Thoracic aorta (tissue), 2 donors: ENCODE measurements around the gene EPHA4. TPM values are rescaled to one million over a fixed set of nuclear protein-coding genes. Genes with fewer than 3 reads are reported as not detected.

ENCODE experiments used
- ATAC-seq: fragments of 150-250 bp; one replicate; pipeline ENCODE4 v1.8.0; 2017; ENCODE audit warnings: low read depth; ENCODE audit not compliant: insufficient number of reproducible peaks, low FRiP score
- DNase-seq: peaks from one replicate; pipeline ENCODE4 v3.0.0-alpha.2; 2020; ENCODE audit warnings: low spot score
- H3K27ac ChIP-seq, 2 donors: fragments of 200-600 bp; sonication (generic); 1 replicate in 1 of 2; 2 replicates in 1 of 2; pipeline ENCODE4 v1.5.1; 2016; ENCODE audit warnings: mild to moderate bottlenecking in 2 of 2, moderate library complexity in 2 of 2
- H3K27me3 ChIP-seq: fragments of 200-600 bp; sonication (generic); replicated peaks from 2 replicates; pipeline ENCODE4 v1.6.0; 2016; ENCODE audit warnings: mild to moderate bottlenecking; ENCODE audit not compliant: insufficient read depth
- H3K36me3 ChIP-seq: fragments of 200-600 bp; sonication (generic); one replicate; pipeline ENCODE4 v1.5.1; 2016
- H3K4me1 ChIP-seq, 2 donors: fragments of 200-600 bp; sonication (generic); 1 replicate in 1 of 2; 2 replicates in 1 of 2; pipeline versions ENCODE4 v1.5.1 to v1.6.0; 2016; ENCODE audit warnings: low read depth in 2 of 2, mild to moderate bottlenecking in 1 of 2; ENCODE audit not compliant: control insufficient read depth in 1 of 2
- H3K4me3 ChIP-seq: fragments of 200-600 bp; sonication (generic); 2 replicates; pipeline ENCODE4 v1.5.1; 2016; ENCODE audit warnings: mild to moderate bottlenecking
- H3K9me3 ChIP-seq: fragments of 200-600 bp; sonication (generic); 2 replicates; pipeline ENCODE4 v1.5.1; 2016
- total RNA-seq, 2 donors: library from RNA; depleted of rRNA; stranded (reverse); fragments of >200 nt; gene quantifications; one replicate each; pipeline versions ENCODE4 v1.1.0 to v1.2.3, GENCODE V29; 2016
- TF ChIP-seq, protein P1 (sequence below): fragments of 200-600 bp; sonication (generic); IDR thresholded peaks from one replicate; pipeline ENCODE4 v1.5.1; 2019; ENCODE audit warnings: antibody characterized with exemption

The EPHA4 gene
- total RNA-seq, 2 donors from 2014 or later, result 20.4 to 53.3 TPM

DNA sequence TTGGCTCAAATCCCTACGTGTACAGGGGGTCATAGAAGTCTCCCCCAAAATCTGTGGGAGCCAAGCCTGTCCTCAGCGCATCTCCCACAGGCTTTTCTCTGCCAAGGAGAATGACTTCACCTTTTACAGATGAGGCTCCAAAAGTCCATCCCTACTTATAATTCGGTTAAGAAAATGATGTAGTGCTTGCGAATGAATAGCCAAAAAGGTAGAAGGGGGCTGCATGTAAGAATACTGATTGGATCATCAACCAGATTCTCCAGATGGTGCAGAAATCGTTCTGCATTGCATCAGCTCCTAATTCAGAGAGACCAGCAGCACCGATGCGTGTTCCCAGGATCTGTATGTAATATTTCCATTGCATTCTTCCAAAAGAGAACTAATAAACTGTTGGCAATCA is 91.9 kb downstream of the EPHA4 start:
- H3K36me3 ChIP-seq, result no peaks in the 10 kb centered on the region
- DNase-seq (no peak), ATAC-seq (no peak)
- no peak overlapping the region for H3K4me3 ChIP-seq
- TF ChIP-seq, protein P1, sequence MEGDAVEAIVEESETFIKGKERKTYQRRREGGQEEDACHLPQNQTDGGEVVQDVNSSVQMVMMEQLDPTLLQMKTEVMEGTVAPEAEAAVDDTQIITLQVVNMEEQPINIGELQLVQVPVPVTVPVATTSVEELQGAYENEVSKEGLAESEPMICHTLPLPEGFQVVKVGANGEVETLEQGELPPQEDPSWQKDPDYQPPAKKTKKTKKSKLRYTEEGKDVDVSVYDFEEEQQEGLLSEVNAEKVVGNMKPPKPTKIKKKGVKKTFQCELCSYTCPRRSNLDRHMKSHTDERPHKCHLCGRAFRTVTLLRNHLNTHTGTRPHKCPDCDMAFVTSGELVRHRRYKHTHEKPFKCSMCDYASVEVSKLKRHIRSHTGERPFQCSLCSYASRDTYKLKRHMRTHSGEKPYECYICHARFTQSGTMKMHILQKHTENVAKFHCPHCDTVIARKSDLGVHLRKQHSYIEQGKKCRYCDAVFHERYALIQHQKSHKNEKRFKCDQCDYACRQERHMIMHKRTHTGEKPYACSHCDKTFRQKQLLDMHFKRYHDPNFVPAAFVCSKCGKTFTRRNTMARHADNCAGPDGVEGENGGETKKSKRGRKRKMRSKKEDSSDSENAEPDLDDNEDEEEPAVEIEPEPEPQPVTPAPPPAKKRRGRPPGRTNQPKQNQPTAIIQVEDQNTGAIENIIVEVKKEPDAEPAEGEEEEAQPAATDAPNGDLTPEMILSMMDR, result no peak
- H3K9me3 ChIP-seq, result no peaks in the 10 kb centered on the region
- H3K4me1 ChIP-seq, result peaks cover 17 to 33% of the 10 kb centered on the region in 2 donors
- H3K27ac ChIP-seq, result no peak overlapping the region
- H3K27me3 ChIP-seq, result no peaks in the 10 kb centered on the region

DNA sequence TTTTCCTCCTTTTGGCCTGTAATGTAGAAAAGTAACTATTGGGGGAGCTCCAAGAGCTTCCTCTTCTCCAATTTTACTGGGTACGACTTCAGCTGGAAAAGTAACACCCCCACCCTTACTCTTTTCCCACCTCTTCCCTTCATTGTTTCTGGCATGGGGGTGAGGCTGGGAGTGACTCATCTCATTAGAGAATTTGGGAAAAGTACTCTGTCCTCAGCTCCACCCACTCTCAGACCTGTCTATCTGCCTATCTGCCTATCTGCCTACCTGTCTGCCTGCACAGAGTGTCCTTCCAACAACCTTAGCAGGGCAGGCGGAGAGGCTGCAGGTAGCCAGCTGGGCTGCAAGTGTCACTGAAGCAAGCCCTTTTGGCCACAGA is 93.6 kb downstream of the EPHA4 start:
- H3K27me3 ChIP-seq, result no peaks in the 10 kb centered on the region
- ATAC-seq (no peak), DNase-seq (no peak)
- H3K4me3 ChIP-seq, result no peak overlapping the region
- TF ChIP-seq, protein P1, result no peak
- peak overlapping the region; percentile 8 to 24 for H3K27ac ChIP-seq
- peaks cover 17 to 33% of the 10 kb centered on the region in 2 donors for H3K4me1 ChIP-seq
- no peaks in the 10 kb centered on the region for H3K9me3 ChIP-seq
- no peaks in the 10 kb centered on the region for H3K36me3 ChIP-seq

DNA sequence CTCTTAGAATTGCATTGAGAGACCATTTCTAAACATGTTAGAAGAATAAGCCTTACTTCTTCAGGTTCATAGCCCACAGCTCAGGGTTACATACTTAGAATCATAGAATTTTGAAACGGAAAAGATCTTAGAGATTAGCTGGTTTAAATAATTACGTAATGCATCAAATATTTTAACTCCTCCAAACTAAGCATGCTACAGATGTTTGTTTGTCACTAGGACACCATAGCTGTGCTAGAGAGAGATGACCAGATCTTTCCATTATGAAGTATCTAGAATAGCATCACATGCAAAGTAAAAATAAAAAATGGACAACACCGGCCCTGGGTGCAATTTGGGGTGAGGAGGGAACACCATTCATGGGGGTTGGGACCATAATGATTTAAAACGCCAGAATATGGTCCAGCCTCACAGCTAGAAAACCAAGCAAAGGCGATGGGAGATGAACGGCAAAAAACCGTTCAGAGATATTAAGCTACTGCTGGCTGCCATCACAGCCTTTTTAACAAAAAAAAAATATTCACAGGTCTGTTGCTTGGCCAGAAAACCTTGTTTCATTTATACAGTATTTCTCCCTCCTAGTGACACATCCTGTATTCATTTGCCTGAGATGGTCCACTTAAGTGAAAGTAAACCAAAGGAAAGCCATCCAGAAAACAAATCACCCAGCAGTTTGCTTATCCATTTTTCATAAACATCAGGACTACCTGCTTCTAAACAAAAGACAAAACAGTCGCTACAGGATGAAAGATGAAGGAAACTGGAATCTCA is 94.2 kb downstream of the EPHA4 start:
- DNase-seq (no peak), ATAC-seq (no peak)
- Histone ChIP-seq H3K36me3 (no peaks in the 10 kb centered on the region), H3K27me3 (no peaks in the 10 kb centered on the region), H3K4me1 (peaks cover 17 to 33% of the 10 kb centered on the region in 2 donors), H3K9me3 (no peaks in the 10 kb centered on the region), H3K27ac (peak overlapping the region; percentile 8 to 47), H3K4me3 (peak overlapping the region; percentile 7)
- TF ChIP-seq, protein P1, result no peak

DNA sequence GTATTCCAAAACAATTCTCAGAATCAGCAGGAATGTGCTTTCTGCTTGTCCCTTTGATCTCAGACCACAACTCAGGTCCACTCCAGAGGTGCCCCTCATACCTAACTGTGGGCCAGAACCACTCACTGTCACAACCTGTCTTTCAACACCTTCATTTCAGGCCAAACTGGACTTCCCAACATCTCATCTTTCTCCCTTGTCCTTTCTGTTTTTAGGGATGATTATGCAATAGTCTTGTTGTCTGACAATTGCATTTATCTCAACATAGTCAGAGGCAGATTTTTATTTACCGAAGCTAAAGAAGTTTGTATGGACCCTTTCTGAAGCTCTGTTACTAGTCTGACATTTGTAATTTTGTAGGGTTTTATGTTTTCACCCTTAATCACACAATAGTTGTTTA is 95.9 kb downstream of the EPHA4 start:
- Histone ChIP-seq H3K36me3 (no peaks in the 10 kb centered on the region), H3K27ac (no peak overlapping the region), H3K4me3 (no peak overlapping the region), H3K27me3 (no peaks in the 10 kb centered on the region), H3K9me3 (no peaks in the 10 kb centered on the region), H3K4me1 (peaks cover 17 to 38% of the 10 kb centered on the region in 2 donors)
- DNase-seq (no peak), ATAC-seq (no peak)
- TF ChIP-seq, protein P1, result no peak

DNA sequence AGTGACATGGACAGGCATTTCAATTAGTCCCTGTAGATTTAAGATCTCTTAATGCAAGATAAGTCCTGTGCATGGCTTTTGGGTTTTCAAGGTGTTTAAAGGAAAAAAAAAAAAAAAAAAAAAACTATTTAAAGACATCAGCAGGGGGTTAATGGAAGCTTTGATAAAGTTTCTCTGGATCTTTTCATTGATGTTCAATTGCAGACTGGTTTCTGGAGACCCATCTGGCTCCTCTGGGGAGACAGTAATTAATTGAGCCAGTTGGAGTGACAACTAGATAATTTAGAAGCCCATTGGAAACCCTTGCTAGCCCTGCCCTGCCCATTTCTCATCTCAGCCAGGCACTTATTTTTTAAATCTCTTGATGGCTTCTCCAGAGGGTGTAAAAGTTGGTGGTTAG is 98.7 kb downstream of the EPHA4 start:
- Histone ChIP-seq H3K27ac (no peak overlapping the region), H3K36me3 (no peaks in the 10 kb centered on the region), H3K4me3 (no peak overlapping the region), H3K4me1 (peaks cover 11 to 27% of the 10 kb centered on the region in 2 donors), H3K27me3 (no peaks in the 10 kb centered on the region), H3K9me3 (no peaks in the 10 kb centered on the region)
- no peak for ATAC-seq
- TF ChIP-seq, protein P1, result no peak
- DNase-seq, result no peak
